Measurements from ENCODE around the gene PEAK3.

PEAK3 gene, protein sequence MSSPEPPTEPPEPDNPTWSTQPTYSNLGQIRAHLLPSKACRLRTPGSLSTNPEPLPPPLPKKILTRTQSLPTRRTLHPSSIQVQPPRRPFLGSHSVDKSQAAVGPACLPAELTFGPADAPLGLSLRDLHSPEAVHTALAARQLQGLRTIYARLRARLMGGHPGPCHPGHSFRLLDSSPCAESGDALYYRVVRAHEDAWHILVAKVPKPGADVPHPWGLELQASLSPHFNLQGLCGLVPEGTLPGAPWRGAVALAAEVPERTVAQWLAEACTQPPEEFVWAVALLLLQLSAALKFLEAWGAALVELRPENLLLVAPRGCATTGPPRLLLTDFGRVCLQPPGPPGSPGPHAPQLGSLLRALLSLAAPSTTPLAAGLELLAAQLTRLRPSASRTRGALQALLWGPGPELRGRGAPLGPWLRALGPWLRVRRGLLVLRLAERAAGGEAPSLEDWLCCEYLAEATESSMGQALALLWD

GRCh38 chr19:2282062-2282861, at the start of gene PEAK3:
TSS of gene PEAK3 (minus strand) at chr19:2282175. CDS start at chr19:2280931, 1,244 bp downstream.
- DNase-seq (ENCODE audit: low read depth in 2 of 2), result no peak

DNA sequence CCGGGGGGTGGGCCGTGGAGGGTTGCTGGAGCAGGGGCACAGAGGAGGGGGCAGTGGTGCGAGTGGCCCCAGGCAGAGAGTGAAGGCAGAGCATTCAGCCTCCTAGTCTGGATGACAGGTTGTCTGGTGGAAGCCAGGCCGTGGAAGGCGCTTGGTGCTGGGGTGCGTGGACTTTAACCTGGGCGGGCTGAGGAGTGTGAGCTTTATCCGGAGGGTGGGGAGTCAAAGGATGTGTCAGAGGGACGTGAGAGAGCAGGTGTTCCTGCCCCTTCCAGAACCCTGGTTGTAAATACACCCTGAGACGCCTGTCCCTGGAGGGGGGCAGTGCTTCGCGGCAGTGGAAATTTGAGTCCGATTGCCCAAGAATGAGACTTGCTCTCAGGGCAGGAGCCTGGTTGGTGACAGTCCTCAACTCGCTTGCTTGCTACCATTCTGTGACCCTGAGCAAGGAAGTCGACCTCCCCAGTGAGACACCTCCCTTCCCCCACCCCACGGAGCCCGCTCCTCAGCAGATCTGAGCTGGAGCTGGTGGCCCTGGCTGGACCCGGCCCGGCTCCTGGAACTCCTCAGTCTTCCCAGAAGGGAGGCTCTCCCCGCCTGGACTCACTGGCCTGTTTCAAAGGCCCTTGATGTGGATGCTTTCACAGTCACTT, 48.8 kb upstream of the PEAK3 start:
- no peak for DNase-seq (ENCODE audit: low read depth in 2 of 2)

DNA sequence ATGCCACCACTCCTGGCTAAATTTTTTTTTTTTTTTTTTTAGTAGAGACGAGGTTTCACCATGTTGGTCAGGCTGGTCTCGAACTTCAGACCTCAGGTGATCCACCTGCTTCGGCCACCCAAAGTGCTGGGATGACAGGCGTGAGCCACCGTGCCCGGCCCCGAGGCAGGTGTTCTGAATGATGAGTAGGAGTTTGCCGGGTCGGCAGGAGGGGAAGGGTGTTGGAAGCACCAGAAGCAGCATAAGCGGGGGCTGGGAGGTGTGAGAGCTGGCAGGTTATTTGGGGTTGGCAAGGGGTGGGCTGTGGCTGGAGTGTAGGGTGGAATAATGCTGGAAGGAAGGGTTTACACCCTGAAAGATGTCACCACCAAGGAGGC, 48.3 kb upstream of the PEAK3 start:
- no peak for DNase-seq (ENCODE audit: low read depth in 2 of 2)

- no peak for DNase-seq (ENCODE audit: low read depth in 2 of 2)
These were observed 47.5 kb upstream of the PEAK3 start for GRCh38 chr19:2329501-2329916.

- DNase-seq (ENCODE audit: low read depth in 2 of 2), result no peak
These were observed 47.1 kb upstream of the PEAK3 start for GRCh38 chr19:2329149-2329478.

DNA sequence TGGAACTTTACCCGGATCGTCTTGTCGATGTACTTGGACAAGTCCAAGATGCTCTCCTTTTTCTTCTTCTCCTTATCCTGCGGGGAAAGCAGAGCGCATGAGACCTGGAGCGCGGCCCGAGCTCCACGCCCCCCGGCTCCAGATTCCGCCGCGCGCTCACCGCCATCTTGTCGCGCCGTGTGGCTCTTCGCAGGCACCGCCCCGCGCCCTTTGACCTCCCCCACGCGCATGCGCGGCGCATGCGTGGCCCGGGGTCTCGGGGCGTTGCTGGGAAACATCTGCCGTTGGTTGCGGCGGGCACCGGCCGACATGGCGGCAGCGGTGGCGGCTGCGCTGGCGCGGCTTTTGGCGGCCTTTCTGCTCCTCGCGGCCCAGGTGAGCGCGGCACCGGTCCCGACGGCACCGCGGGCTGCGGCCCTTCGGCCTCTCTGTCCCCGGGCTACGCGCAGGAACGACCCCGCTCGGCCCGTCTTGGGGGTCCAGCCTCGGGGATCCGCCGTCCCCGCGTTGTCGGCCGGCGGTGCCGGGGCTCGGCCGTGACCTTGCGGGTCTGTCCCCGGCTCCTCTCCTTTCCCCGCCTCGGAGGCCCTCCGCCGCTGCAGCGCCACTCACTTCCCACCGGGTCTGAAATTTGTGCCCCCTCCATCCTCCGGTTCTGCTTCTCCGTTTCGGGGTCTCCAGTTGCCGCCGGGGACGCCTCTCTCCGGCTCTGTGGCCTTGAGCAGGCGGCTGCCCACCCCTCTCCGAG, 46.6 kb upstream of the PEAK3 start, which contains the start of the genes LSM7 and SPPL2B:
Gene LSM7, minus strand, starts transcription at position 186 of the 748 bp plus-strand sequence. Its CDS starts 20 bp downstream, at position 166.
Gene SPPL2B, plus strand, starts transcription at position 284 of the 748 bp plus-strand sequence. Its CDS starts 26 bp downstream, at position 310.
- DNase-seq (ENCODE audit: low read depth in 2 of 2), result peak; percentile 86 to 88

- peak; percentile 32 to 48 for DNase-seq (ENCODE audit: low read depth in 2 of 2)
These were observed 45.9 kb upstream of the PEAK3 start for GRCh38 chr19:2327773-2328400.

DNA sequence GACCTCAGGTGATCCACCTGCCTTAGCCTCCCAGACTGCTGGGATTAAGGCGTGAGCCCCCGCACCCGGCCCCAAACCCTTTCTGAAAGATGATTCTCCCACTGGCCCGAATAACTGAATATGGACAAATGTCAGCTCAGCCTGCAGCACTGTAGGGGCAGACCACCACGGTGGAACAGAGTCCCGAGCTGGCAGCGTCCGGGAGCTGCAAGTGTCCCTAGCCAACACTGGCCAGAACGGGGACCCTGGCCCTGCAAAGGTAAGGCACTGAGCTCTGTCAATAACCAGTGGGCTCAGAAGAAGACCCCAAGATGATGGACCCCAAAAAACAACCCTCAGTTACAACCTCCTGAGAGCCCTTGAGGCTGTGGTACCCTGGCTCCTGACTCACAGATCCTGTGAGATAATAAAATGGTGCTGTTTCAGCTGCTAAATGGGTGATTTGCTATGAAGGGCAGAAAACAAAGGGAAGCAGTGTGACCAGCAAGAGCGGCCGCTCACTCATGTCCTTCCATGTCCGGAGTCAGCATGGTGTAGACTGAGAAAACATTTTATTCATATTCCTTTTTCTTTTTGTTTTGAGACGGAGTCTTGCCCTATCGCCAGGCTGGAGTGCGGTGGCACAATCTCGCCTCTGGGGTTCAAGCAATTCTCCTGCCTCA, 44.9 kb upstream of the PEAK3 start:
- DNase-seq (ENCODE audit: low read depth in 2 of 2), result no peak

DNA sequence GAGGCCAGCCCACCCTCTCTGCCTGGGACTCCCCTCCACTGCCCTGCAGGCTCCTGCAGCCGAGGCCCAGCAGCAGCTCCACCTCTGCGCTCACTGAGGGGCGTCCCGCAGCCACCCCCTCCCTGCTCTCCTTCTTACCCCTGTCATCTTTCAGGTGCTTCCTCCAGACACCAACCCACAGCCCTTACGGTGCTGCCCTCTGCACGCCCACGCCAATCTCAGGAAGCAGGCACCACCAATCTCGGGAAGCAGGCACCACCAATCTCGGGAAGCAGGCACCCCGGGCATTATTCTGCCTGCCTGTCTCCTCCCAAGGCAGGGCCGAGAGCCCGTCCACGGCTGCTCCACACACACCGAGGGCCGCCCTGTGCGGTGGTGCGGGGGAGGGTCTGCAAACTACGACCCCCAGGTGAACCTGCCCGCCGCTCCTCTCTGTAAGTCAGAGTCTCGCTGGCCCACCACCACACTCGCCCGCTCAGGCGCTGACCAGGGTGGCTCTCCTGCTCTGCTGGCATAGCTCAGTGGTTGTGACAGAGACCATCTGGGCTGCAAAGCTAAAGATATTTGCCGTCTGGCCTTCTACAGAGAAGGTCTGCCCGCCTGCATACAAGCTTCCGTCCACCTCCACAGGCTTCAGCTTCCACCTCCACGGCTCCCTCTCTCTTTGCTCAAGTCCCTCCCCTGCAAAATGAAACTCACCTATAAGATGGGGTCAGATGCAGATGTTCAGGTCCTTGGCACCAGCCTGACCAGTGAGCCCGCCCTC, 43.5 kb upstream of the PEAK3 start:
- DNase-seq (ENCODE audit: low read depth in 2 of 2), result no peak

GRCh38 chr19:2324220-2324948, 42.4 kb upstream of the PEAK3 start:
- no peak for DNase-seq (ENCODE audit: low read depth in 2 of 2)

- no peak for DNase-seq (ENCODE audit: low read depth in 2 of 2)
These were observed 41.7 kb upstream of the PEAK3 start for GRCh38 chr19:2323707-2324106.

DNA sequence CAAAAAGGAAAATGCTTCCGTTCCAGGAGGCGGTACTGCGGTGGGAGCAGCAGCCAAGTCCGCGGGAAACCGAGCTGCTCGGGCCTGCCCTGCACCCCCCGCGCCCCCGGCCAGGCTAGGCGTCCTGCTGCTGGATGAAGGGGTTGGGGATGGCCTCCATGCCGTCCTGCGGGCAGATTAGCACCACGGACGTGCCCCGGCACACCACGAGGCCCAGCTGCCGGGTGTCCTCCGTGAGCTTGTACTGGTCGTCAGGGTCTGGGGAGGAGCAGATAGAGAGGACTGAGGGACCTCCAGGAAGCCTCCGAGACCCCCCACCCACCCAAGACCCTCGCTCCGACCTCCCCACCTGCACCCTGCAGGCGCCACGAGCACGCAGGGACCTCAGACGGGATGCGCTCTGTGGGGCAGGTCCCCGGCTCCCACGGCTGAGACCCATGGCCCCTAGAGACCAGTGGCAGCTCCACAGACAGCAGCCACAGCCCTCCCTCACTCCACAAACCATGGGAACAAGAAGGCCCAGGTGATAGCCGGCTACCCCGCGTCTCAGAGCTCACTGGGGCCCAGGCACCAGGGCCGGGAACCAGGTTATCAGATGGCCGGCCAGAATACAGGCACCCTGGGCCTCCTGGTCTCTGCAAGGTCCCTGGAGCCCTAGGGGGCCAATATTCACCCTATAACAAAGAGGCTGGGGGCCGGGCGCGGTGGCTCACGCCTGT, 39.7 kb upstream of the PEAK3 start:
- DNase-seq (ENCODE audit: low read depth in 2 of 2), result no peak

DNA sequence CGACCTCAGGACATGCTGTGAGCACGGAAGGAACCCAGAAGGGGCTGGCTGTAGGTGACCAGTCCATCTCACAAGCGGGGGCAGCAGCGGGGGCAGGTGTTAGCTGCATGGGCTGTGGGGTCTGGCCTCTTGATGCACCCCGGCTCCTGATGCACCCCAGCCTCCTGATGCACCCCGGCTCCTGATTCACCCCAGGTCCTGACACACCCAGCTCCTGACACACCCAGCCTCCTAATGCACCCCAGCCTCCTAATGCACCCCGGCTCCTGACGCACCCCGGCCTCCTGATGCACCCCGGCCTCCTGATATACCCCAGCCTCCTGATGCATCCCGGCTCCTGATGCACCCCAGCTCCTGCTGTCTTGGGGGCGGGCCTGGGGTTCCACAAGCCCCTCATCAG, 39.0 kb upstream of the PEAK3 start:
- no peak for DNase-seq (ENCODE audit: low read depth in 2 of 2)

DNA sequence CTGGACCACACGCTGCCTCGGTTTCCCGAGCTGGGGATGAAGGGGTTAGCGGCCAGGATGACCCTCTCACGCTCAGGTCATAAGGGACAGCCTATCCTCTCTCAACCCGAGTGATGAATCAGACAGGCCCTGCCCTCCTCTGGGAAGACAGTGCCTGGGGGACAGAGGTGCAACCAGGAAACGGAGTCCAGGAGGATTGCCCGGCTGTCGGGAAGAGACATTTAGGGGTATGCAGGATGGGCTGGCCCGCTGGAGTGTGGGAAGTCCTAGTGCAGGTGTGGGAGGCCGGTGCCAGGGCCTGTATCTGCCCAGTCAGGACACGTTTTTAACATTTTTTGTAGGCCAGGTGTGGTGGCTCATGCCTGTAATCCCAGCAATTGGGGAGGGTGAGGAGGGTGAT, 38.1 kb upstream of the PEAK3 start:
- no peak for DNase-seq (ENCODE audit: low read depth in 2 of 2)

DNA sequence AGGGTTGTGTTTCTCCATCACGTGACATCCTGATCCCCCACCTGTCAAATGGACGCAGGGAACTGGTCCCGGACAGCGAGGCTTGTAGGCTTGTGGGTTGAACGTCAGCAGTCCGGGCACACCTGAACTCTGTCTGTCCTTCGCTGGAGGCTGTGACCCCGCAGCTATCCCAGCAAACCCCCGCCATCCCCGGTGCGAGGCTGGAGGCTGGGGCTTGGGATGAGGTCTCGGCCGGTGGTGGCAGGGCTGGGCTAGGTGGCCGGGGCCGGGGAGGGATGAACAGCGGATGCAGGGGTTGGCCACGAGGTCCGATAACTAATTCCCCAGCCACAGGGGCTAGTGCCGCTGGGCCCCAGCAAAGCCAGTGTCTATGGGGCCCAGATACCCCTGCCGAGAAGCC, 37.6 kb upstream of the PEAK3 start:
- no peak for DNase-seq (ENCODE audit: low read depth in 2 of 2)

DNA sequence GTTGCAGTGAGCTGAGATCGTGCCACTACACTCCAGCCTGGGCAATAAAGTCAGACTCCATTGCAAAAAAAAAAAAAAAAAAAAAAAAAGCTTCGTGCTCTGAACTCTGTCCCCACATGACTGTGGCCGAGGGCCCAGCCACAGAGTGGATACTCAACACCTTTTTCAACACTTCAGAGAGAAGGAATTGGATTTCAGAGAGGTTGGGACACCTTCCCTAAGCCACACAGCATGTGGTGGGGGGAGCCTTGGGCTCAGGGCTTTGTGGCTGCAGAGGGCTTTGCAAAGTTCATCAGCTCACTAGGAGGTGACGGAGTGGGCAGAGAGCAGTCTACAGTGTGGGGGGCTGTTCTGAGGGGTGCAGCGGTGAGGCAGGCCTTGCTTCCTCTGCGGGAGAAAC, 36.9 kb upstream of the PEAK3 start:
- DNase-seq (ENCODE audit: low read depth in 2 of 2), result no peak

GRCh38 chr19:2317756-2318155, 35.8 kb upstream of the PEAK3 start:
- no peak for DNase-seq (ENCODE audit: low read depth in 2 of 2)

DNA sequence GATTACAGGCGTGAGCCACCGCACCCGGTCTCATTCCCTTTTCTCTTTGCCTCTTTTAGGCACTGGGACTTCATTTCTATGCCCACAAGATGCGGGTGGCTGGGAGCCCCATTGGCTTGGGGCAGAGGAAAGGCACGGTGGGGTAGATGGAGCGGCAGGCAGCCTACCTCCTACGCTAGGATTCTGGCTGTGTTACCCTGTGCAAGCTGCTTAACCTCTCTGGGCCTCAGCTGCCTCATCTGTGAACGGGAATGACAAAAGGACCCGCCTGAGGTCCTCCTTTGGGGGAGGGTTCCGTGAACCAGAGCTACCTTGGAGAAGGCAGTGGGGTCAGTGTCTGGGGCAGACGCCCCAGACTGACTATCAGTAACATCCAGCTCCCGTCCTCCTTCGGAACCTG, 35.3 kb upstream of the PEAK3 start:
- DNase-seq (ENCODE audit: low read depth in 2 of 2), result no peak

All from stimulated activated CD4-positive, alpha-beta T cell treated with anti-CD3 and anti-CD28 coated beads, Interleukin-4, amount 100 ng/mL, for 48 hours (primary cell).